IMR-90 (cell line): ENCODE results near the gene ERN1. TPM values are rescaled to one million over a fixed set of nuclear protein-coding genes. Genes with fewer than 3 reads are reported as not detected.

ENCODE experiments used
- ATAC-seq: fragments of 200-7000 bp; cut with Tn5 transposase; 2 replicates; pipeline ENCODE4 v1.9.1; 2020; ENCODE audit warnings: low read depth, mild to moderate bottlenecking, moderate library complexity
- BruUV-seq: library from RNA; stranded (reverse); fragments of 400-500 nt; replicated peaks from 2 replicates; lab custom pipeline; 2021; lab: Mats Ljungman, UMichigan
- CTCF ChIA-PET: fragments of 300-600 bp; formaldehyde crosslinking; extraction: SDS; loops from one replicate; lab custom pipeline; 2021; ENCODE audit warnings: antibody characterized with exemption; lab: Yijun Ruan, JAX
- POLR2A ChIA-PET: fragments of 300-600 bp; sonication (Branson Sonifier 250); formaldehyde crosslinking; loops from one replicate; lab custom pipeline; 2022; ENCODE audit warnings: antibody characterized with exemption; ENCODE audit not compliant: unreplicated experiment; lab: Charles Lee
- DNase-seq: peaks from one replicate; pipeline ENCODE4 v3.0.0; 2013
- H2AFZ ChIP-seq: replicated peaks from 2 replicates; pipeline ENCODE3; 2013; ENCODE audit warnings: low read length, mild to moderate bottlenecking; ENCODE audit not compliant: poor library complexity
- H2AK5ac ChIP-seq: 2 replicates; pipeline ENCODE4 v1.6.1; 2013; ENCODE audit warnings: low read depth, low read length, inconsistent platforms
- H2AK9ac ChIP-seq: replicated peaks from 2 replicates; pipeline ENCODE3; 2013; ENCODE audit warnings: mild to moderate bottlenecking, low read depth, low read length, moderate library complexity; ENCODE audit not compliant: poor library complexity
- H2BK120ac ChIP-seq: 2 replicates; pipeline ENCODE4 v1.6.1; 2013; ENCODE audit warnings: low read depth, low read length, inconsistent platforms
- H2BK15ac ChIP-seq: 3 replicates; pipeline ENCODE4 v1.6.1; 2013; ENCODE audit warnings: low read depth, low read length, inconsistent platforms
- H2BK20ac ChIP-seq: 2 replicates; pipeline ENCODE4 v1.6.1; 2013; ENCODE audit warnings: low read depth, mild to moderate bottlenecking, inconsistent platforms, low read length, moderate library complexity
- H2BK5ac ChIP-seq: 2 replicates; pipeline ENCODE4 v1.6.1; 2013; ENCODE audit warnings: mild to moderate bottlenecking, low read depth, low read length, inconsistent platforms; ENCODE audit not compliant: poor library complexity, severe bottlenecking
- H3K14ac ChIP-seq: replicated peaks from 2 replicates; pipeline ENCODE4 v1.6.1; 2013; ENCODE audit warnings: low read depth, low read length, inconsistent platforms
- H3K18ac ChIP-seq: 2 replicates; pipeline ENCODE4 v1.6.1; 2013; ENCODE audit warnings: low read depth, low read length, control low read depth
- H3K23ac ChIP-seq: 2 replicates; pipeline ENCODE4 v1.6.1; 2013; ENCODE audit warnings: low read depth, low read length, inconsistent platforms
- H3K27ac ChIP-seq: 2 replicates; pipeline ENCODE4 v1.5.1; 2013; ENCODE audit warnings: mild to moderate bottlenecking, control low read depth, low read length; ENCODE audit not compliant: insufficient read depth
- H3K27me3 ChIP-seq: 2 replicates; pipeline ENCODE4 v1.6.1; 2013; ENCODE audit warnings: low read length; ENCODE audit not compliant: control insufficient read depth, insufficient read depth
- H3K36me3 ChIP-seq: 2 replicates; pipeline ENCODE4 v1.6.1; 2013; ENCODE audit warnings: low read length, mixed read lengths; ENCODE audit not compliant: control insufficient read depth, insufficient read depth
- H3K4ac ChIP-seq: 2 replicates; pipeline ENCODE4 v1.6.1; 2013; ENCODE audit warnings: low read depth, low read length, inconsistent platforms
- H3K4me1 ChIP-seq: 2 replicates; pipeline ENCODE4 v1.6.1; 2013; ENCODE audit warnings: low read length, mixed read lengths; ENCODE audit not compliant: control insufficient read depth, insufficient read depth
- H3K4me2 ChIP-seq: 2 replicates; pipeline ENCODE4 v1.6.1; 2013; ENCODE audit warnings: low read depth, mild to moderate bottlenecking, control low read depth, low read length, moderate library complexity
- H3K4me3 ChIP-seq: 2 replicates; pipeline ENCODE4 v1.5.1; 2013; ENCODE audit warnings: low read depth, mild to moderate bottlenecking, control low read depth, low read length, moderate library complexity; ENCODE audit not compliant: insufficient read depth
- H3K56ac ChIP-seq: 2 replicates; pipeline ENCODE4 v1.6.1; 2013; ENCODE audit warnings: low read length, inconsistent platforms; ENCODE audit not compliant: insufficient read depth; ENCODE audit errors: extremely low read depth
- H3K79me1 ChIP-seq, 2 experiments: 2 replicates each; pipeline ENCODE4 v1.6.1; 2013; ENCODE audit warnings: low read length in 2 of 2, inconsistent platforms in 1 of 2, low read depth in 1 of 2
- H3K9ac ChIP-seq: 2 replicates; pipeline ENCODE4 v1.6.1; 2013; ENCODE audit warnings: low read depth, low read length, control low read depth
- H3K9me1 ChIP-seq: 2 replicates; pipeline ENCODE4 v1.6.1; 2013; ENCODE audit warnings: low read length, inconsistent platforms; ENCODE audit not compliant: insufficient read depth
- H3K9me3 ChIP-seq: 2 replicates; pipeline ENCODE4 v1.6.1; 2013; ENCODE audit warnings: low read length; ENCODE audit not compliant: control insufficient read depth, insufficient read depth
- H4K20me1 ChIP-seq: 2 replicates; pipeline ENCODE4 v1.6.1; 2013; ENCODE audit warnings: low read length, inconsistent platforms; ENCODE audit not compliant: insufficient read depth
- H4K5ac ChIP-seq: 2 replicates; pipeline ENCODE4 v1.6.1; 2013; ENCODE audit warnings: mild to moderate bottlenecking, low read depth, low read length, control low read depth
- H4K8ac ChIP-seq, 2 experiments: 2 replicates each; pipeline ENCODE4 v1.6.1; 2013; ENCODE audit warnings: low read depth in 2 of 2, low read length in 2 of 2, control low read depth in 1 of 2, inconsistent platforms in 1 of 2
- H4K91ac ChIP-seq: 2 replicates; pipeline ENCODE4 v1.6.1; 2013; ENCODE audit warnings: low read depth, low read length, inconsistent platforms; ENCODE audit not compliant: insufficient read depth
- CEBPB ChIP-seq: IDR thresholded peaks from 2 replicates; pipeline ENCODE4 v1.6.1; 2012; ENCODE audit warnings: low read depth, low read length, improper control_type of control experiment
- CTCF ChIP-seq: conservative IDR thresholded peaks from 2 replicates; pipeline ENCODE4 v1.5.1; 2012; ENCODE audit warnings: mild to moderate bottlenecking, low read depth, low read length, improper control_type of control experiment
- ELK1 ChIP-seq: fragments of 150-350 bp; IDR thresholded peaks from 2 replicates; pipeline ENCODE4 v1.6.1; 2016; ENCODE audit warnings: low read depth, mild to moderate bottlenecking, low read length, moderate library complexity, borderline replicate concordance
- FOS ChIP-seq: fragments of 150-350 bp; IDR thresholded peaks from 2 replicates; pipeline ENCODE4 v1.6.1; 2016; ENCODE audit warnings: low read depth, low read length
- MAFK ChIP-seq: IDR thresholded peaks from 2 replicates; pipeline ENCODE4 v1.6.1; 2012; ENCODE audit warnings: low read depth, low read length, improper control_type of control experiment
- MAZ ChIP-seq: IDR thresholded peaks from 2 replicates; pipeline ENCODE4 v1.6.1; 2012; ENCODE audit warnings: low read depth, mild to moderate bottlenecking, low read length, improper control_type of control experiment, moderate library complexity, borderline replicate concordance
- NFE2L2 ChIP-seq: fragments of 150-350 bp; IDR thresholded peaks from 2 replicates; pipeline ENCODE4 v1.6.1; 2016; ENCODE audit warnings: low read depth, mild to moderate bottlenecking, low read length
- POLR2A ChIP-seq: IDR thresholded peaks from 2 replicates; pipeline ENCODE4 v1.6.1; 2012; ENCODE audit warnings: mild to moderate bottlenecking, low read depth, low read length
- RCOR1 ChIP-seq: IDR thresholded peaks from 2 replicates; pipeline ENCODE4 v1.6.1; 2012; ENCODE audit warnings: mild to moderate bottlenecking, low read length, improper control_type of control experiment; ENCODE audit not compliant: insufficient replicate concordance
- RFX5 ChIP-seq: IDR thresholded peaks from 2 replicates; pipeline ENCODE4 v1.8.0; 2012; ENCODE audit warnings: low read depth, mild to moderate bottlenecking, low read length, moderate library complexity
- SMC3 ChIP-seq: fragments of 150-350 bp; IDR thresholded peaks from 2 replicates; pipeline ENCODE4 v1.6.1; 2016; ENCODE audit warnings: low read depth, mild to moderate bottlenecking, antibody characterized with exemption, low read length, moderate library complexity
- USF2 ChIP-seq: fragments of 150-350 bp; IDR thresholded peaks from 2 replicates; pipeline ENCODE4 v1.6.1; 2017; ENCODE audit warnings: mild to moderate bottlenecking, antibody characterized with exemption, low read length, low read depth
- WGBS, 2 experiments: methylation state at CpG; one replicate each; pipeline versions ENCODE4 v1.1.5 to v1.1.7; 2013; ENCODE audit warnings: missing lambda C conversion rate in 2 of 2; ENCODE audit not compliant: insufficient read length in 1 of 2; ENCODE audit errors: extremely low coverage in 2 of 2; 5-methylcytosine and 5-hydroxymethylcytosine counted together
- dilution Hi-C: fragments of 300-500 bp; cut with HindIII; formaldehyde crosslinking; loops from one replicate; pipeline ENCODE4 v1.14.3; 2018; ENCODE audit warnings: low sequenced_read_pairs; ENCODE audit not compliant: unreplicated experiment
- in situ Hi-C: fragments of 300-500 bp; cut with MboI; formaldehyde crosslinking; loops from 3 replicates; pipeline ENCODE4 v1.14.3; 2019; ENCODE audit warnings: low sequenced_read_pairs, inconsistent platforms, mixed read lengths
- intact Hi-C: fragments of 100-400 bp; cut with micrococcal nuclease; formaldehyde crosslinking; loops from 2 replicates; pipeline ENCODE4 v1.10.0; 2022
- polyA plus RNA-seq, 3 experiments: library from polyadenylated mRNA; depleted of rRNA; stranded (reverse); fragments of >200 nt; gene quantifications; 2 replicates each; pipeline ENCODE4 v1.2.3, GENCODE V29; 2012; ENCODE audit warnings: low replicate concordance in 1 of 3
- total RNA-seq: library from RNA; depleted of rRNA; stranded (reverse); fragments of >200 nt; gene quantifications from 2 replicates; pipeline ENCODE4 v1.2.3, GENCODE V29; 2012

Gene ERN1
- total and polyA plus RNA-seq, 2 of the 4 experiments (the other 2 are of a cell fraction): 2.7 to 4.1 TPM

GRCh38 chr17:64117981-64118979 is 11.7 kb downstream of the ERN1 start:
- no peak overlapping the region for H3K18ac ChIP-seq
- peaks cover 20% of the 10 kb centered on the region for H3K9me1 ChIP-seq
- no peaks in the 10 kb centered on the region for H3K9me3 ChIP-seq
- no peak overlapping the region; the same call in 1 of the 2 replicates for H3K14ac ChIP-seq
- no peak overlapping the region for H2AFZ ChIP-seq
- H3K27me3 ChIP-seq: no peaks in the 10 kb centered on the region
- dilution Hi-C loops: no loop called here
- peak overlapping the region; percentile 60 for H2AK9ac ChIP-seq
- no peak overlapping the region for H2BK20ac ChIP-seq
- in situ Hi-C loops: no loop called here
- no peak overlapping the region for H3K56ac ChIP-seq
- H2AK5ac ChIP-seq: peak overlapping the region; percentile 49; the same call in 1 of the 2 replicates
- no peak overlapping the region; the same call in 1 of the 2 replicates for H2BK120ac ChIP-seq
- H4K91ac ChIP-seq: no peak overlapping the region; the same call in 1 of the 2 replicates
- intact Hi-C loops: no loop called here
- H3K23ac ChIP-seq: peak overlapping the region; percentile 38; the same call in 1 of the 2 replicates
- no peak overlapping the region for H3K4me3 ChIP-seq
- peaks cover 21% of the 10 kb centered on the region for H3K4me1 ChIP-seq
- BruUV-seq: no TSS peak
- H3K4me2 ChIP-seq: no peak overlapping the region
- ATAC-seq (no peak), DNase-seq (no peak)
- peaks cover 32 to 60% of the 10 kb centered on the region in 2 experiments for H3K79me1 ChIP-seq
- no peak overlapping the region for H2BK5ac ChIP-seq
- H3K27ac ChIP-seq: no peak overlapping the region
- no peak overlapping the region for H4K5ac ChIP-seq
- WGBS, 2 experiments: 71% methylated on average over 2 of the region's 10 CpGs; no CpG with 5 or more reads in 1 of the 2 experiments
- H2BK15ac ChIP-seq: no peak overlapping the region
- no peak overlapping the region for H4K8ac ChIP-seq
- H3K9ac ChIP-seq: no peak overlapping the region
- peaks cover 9% of the 10 kb centered on the region; the same call in 1 of the 2 replicates for H4K20me1 ChIP-seq
- no peaks in the 10 kb centered on the region for H3K36me3 ChIP-seq
- POLR2A ChIA-PET: interaction anchor here (0.6 kb wide), 1 partner anchor 11 kb away, joined by 3 read pairs; no protein-coding TSS in a partner anchor
- peak overlapping the region; percentile 15; the same call in 1 of the 2 replicates for H3K4ac ChIP-seq
- CTCF ChIA-PET: interaction anchor here (1.4 kb wide), 1 partner anchor 89 kb away, joined by 3 read pairs; no protein-coding TSS in a partner anchor
- no peak for TF ChIP-seq RFX5
- no peak for TF ChIP-seq MAFK
- no peak for TF ChIP-seq SMC3
- TF ChIP-seq FOS: no peak
- no peak for TF ChIP-seq CEBPB
- no peak for TF ChIP-seq MAZ
- TF ChIP-seq RCOR1: no peak
- no peak for TF ChIP-seq CTCF
- no peak for TF ChIP-seq ELK1
- TF ChIP-seq USF2: no peak
- TF ChIP-seq POLR2A: no peak
- no peak for TF ChIP-seq NFE2L2
